Measurements from ENCODE around the gene NAGLU. TPM values are rescaled to one million over a fixed set of nuclear protein-coding genes. Genes with fewer than 3 reads are reported as not detected.
"Not testable (repeated sequence)": the region's sequence is repeated elsewhere in the genome, so short reads cannot be mapped to it uniquely, and the experiment has no call there.

Gene NAGLU
- total RNA-seq, 4 donors from 2014 or later: 32.9 to 50.5 (median 36.7) TPM

- H3K4me3 ChIP-seq (ENCODE audit: low read depth, poor library complexity, severe bottlenecking): no peak overlapping the region
- TF ChIP-seq, protein P1, sequence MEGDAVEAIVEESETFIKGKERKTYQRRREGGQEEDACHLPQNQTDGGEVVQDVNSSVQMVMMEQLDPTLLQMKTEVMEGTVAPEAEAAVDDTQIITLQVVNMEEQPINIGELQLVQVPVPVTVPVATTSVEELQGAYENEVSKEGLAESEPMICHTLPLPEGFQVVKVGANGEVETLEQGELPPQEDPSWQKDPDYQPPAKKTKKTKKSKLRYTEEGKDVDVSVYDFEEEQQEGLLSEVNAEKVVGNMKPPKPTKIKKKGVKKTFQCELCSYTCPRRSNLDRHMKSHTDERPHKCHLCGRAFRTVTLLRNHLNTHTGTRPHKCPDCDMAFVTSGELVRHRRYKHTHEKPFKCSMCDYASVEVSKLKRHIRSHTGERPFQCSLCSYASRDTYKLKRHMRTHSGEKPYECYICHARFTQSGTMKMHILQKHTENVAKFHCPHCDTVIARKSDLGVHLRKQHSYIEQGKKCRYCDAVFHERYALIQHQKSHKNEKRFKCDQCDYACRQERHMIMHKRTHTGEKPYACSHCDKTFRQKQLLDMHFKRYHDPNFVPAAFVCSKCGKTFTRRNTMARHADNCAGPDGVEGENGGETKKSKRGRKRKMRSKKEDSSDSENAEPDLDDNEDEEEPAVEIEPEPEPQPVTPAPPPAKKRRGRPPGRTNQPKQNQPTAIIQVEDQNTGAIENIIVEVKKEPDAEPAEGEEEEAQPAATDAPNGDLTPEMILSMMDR (IDR thresholded peaks at IDR 0.05): no peak
- TF ChIP-seq POLR2A (IDR thresholded peaks at IDR 0.05): no peak
- DNase-seq (ENCODE audit: low spot score in 2 of 2): no peak
- WGBS, 2 donors: 77 to 81% methylated on average over 21 to 25 of the region's 31 CpGs
- intact Hi-C loops (cut with DNase I; ENCODE audit: low total_unique reads): no loop called here
Observed at GRCh38 chr17:42537156-42537805, 1.2 kb downstream of the NAGLU start.

- DNase-seq (ENCODE audit: low spot score in 2 of 2): no peak
- intact Hi-C loops (cut with DNase I; ENCODE audit: low total_unique reads): no loop called here
- TF ChIP-seq, protein P1 (IDR thresholded peaks at IDR 0.05): no peak
- H3K4me3 ChIP-seq (ENCODE audit: low read depth, poor library complexity, severe bottlenecking): no peak overlapping the region
- 97% methylated on average over 5 of the region's 5 CpGs for WGBS, 2 donors
Observed at GRCh38 chr17:42537826-42538451, 1.9 kb downstream of the NAGLU start.

DNA sequence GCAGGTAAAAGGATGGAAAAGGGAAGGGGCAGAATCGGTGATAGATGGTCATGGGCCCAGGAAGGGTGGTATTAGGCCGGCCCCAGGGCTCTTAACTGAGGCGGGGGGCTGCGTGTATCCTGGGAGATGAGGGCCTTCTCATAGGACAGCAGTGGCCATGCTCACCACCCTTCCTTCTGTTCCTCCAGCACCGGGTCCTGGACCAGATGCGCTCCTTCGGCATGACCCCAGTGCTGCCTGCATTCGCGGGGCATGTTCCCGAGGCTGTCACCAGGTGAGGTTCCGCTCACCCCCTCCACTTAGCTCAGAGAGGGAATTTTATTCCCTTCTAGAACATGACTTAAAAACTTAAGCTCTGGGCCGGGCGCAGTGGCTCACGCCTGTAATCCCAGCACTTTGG lies 2.4 kb downstream of the NAGLU start:
- WGBS, 2 donors: 92 to 93% methylated on average over 14 of the region's 14 CpGs
- no peak for TF ChIP-seq POLR2A (IDR thresholded peaks at IDR 0.05)
- TF ChIP-seq, protein P1 (IDR thresholded peaks at IDR 0.05): no peak
- no peak overlapping the region for H3K4me3 ChIP-seq (ENCODE audit: low read depth, poor library complexity, severe bottlenecking)
- intact Hi-C loops (cut with DNase I; ENCODE audit: low total_unique reads): no loop called here
- DNase-seq (ENCODE audit: low spot score in 2 of 2): no peak

DNA sequence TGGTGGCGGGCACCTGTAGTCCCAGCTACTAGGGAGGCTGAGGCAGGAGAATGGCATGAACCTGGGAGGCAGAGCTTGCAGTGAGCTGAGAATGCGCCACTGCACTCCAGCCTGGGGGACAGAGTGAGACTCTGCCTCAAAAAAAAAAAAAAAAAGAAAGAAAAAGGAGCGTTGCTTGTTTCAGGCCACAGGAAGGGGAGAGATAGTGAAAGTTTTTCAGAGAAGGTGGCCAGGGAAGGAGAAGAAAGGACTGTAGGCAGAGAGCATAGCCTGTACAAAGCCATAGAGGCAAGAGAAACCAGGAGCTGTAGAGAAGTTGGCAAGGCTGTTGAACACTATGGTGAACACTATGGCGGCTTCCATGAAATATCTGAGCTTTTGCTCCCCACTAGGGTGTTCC lies 4.5 kb downstream of the NAGLU start:
- WGBS, 2 donors: 90 to 97% methylated on average over 4 of the region's 4 CpGs
- intact Hi-C loops (cut with DNase I; ENCODE audit: low total_unique reads); DNase-seq (ENCODE audit: low spot score in 2 of 2); H3K4me3 ChIP-seq (ENCODE audit: low read depth, poor library complexity, severe bottlenecking): not testable (repeated sequence)

GRCh38 chr17:42541041-42541833 lies 5.2 kb downstream of the NAGLU start:
- WGBS, 2 donors: 66 to 71% methylated on average over 17 of the region's 17 CpGs
- TF ChIP-seq, protein P1 (IDR thresholded peaks at IDR 0.05): no peak
- TF ChIP-seq POLR2A (IDR thresholded peaks at IDR 0.05): no peak
- DNase-seq (ENCODE audit: low spot score in 2 of 2): no peak
- intact Hi-C loops (cut with DNase I; ENCODE audit: low total_unique reads): no loop called here
- no peak overlapping the region for H3K4me3 ChIP-seq (ENCODE audit: low read depth, poor library complexity, severe bottlenecking)

All from lower leg skin (tissue), 4 donors.